Progenitor cell of endocrine pancreas (in vitro differentiated cells): ENCODE measurements around the gene TLE5. TPM values are rescaled to one million over a fixed set of nuclear protein-coding genes. Genes with fewer than 3 reads are reported as not detected.

Source experiments
- DNase-seq: peaks from one replicate; pipeline ENCODE4 v3.0.0; 2021; ENCODE audit warnings: low spot score; ENCODE audit not compliant: unreplicated experiment
- H3K27ac Mint-ChIP-seq: 2 replicates; pipeline ENCODE4 v1.8.0; 2021; ENCODE audit warnings: mild to moderate bottlenecking, moderate library complexity, mixed read lengths
- H3K27me3 Mint-ChIP-seq: 2 replicates; pipeline ENCODE4 v1.8.0; 2021; ENCODE audit warnings: mixed read lengths
- H3K36me3 Mint-ChIP-seq: 2 replicates; pipeline ENCODE4 v1.8.0; 2022; ENCODE audit warnings: mixed read lengths; ENCODE audit not compliant: insufficient read depth
- H3K4me1 Mint-ChIP-seq: 2 replicates; pipeline ENCODE4 v1.8.0; 2021; ENCODE audit warnings: low read depth, mixed read lengths
- H3K4me3 Mint-ChIP-seq: 2 replicates; pipeline ENCODE4 v1.8.0; 2021; ENCODE audit warnings: low read depth, mild to moderate bottlenecking, moderate library complexity, mixed read lengths
- H3K9me3 Mint-ChIP-seq: 2 replicates; pipeline ENCODE4 v1.8.0; 2021; ENCODE audit warnings: low read depth, mixed read lengths
- CTCF ChIP-seq: fragments of 200-600 bp; sonication (generic); IDR thresholded peaks from one replicate; pipeline ENCODE4 v1.5.0; 2021; ENCODE audit warnings: antibody characterized with exemption, mild to moderate bottlenecking; ENCODE audit not compliant: unreplicated experiment
- total RNA-seq: library from RNA; stranded (reverse); gene quantifications from 2 replicates; pipeline ENCODE4 v1.2.1, GENCODE V29; 2021

Gene TLE5
- total RNA-seq, 1 donor from 2014 or later, result 507 TPM

DNA sequence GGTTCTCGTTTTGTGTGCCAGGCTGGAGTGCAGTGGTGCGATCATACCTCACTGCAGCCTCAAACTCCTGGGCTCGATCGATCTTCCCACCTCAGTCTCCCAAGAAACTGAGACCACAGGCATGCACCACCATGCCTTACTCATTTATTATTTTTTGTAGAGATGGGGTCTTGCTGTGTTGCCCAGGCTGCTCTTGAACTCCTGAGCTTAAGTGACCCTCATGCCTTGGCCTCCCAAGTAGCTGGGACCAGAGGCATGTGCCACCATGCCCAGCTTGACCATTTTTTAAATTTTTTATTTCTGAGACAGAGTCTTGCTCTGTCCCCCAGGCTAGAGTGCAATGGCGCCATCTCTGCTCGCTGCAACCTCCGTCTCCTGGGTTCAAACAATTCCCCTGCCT, 21.7 kb upstream of the TLE5 start:
- Mint-ChIP-seq H3K27me3 (no peaks in the 10 kb centered on the region), H3K9me3 (no peaks in the 10 kb centered on the region), H3K36me3 (no peaks in the 10 kb centered on the region), H3K27ac (no peak overlapping the region), H3K4me3 (no peak overlapping the region), H3K4me1 (no peaks in the 10 kb centered on the region)
- no peak for TF ChIP-seq CTCF
- DNase-seq, result no peak

GRCh38 chr19:3082331-3082730, 20.0 kb upstream of the TLE5 start:
- no peaks in the 10 kb centered on the region for H3K27me3 Mint-ChIP-seq
- no peaks in the 10 kb centered on the region for H3K36me3 Mint-ChIP-seq

GRCh38 chr19:3080286-3080685, 18.0 kb upstream of the TLE5 start:
- Mint-ChIP-seq H3K36me3 (no peaks in the 10 kb centered on the region), H3K9me3 (no peaks in the 10 kb centered on the region), H3K4me3 (no peak overlapping the region), H3K27me3 (no peaks in the 10 kb centered on the region), H3K4me1 (no peaks in the 10 kb centered on the region), H3K27ac (no peak overlapping the region)
- TF ChIP-seq CTCF, result no peak
- no peak for DNase-seq

More at GRCh38 chr19:3082331-3082730, 20.0 kb upstream of the TLE5 start:
- Mint-ChIP-seq H3K4me3 (no peak overlapping the region), H3K9me3 (no peaks in the 10 kb centered on the region), H3K27ac (no peak overlapping the region), H3K4me1 (no peaks in the 10 kb centered on the region)
- DNase-seq, result no peak
- no peak for TF ChIP-seq CTCF

DNA sequence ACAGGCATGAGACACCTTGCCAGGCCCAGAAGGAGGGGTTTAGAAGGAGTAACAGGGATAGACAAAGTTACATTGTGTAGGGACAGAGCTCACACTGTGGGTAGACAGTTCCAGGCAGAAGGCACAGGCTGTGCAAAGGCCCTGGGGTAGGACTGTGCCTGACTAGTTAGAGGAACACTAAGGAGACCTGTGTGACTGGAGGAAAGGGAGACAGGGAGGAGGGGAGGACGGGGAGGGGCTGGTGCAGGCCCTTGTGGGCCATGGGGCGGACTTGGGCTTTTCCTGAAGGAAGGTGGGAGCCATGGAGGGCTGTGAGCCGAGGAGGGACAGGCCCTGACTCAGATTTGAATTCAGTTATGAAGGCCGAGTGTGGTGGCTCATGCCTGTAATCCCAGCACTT, 17.3 kb upstream of the TLE5 start:
- H3K4me3 Mint-ChIP-seq, result no peak overlapping the region
- no peak for TF ChIP-seq CTCF
- no peaks in the 10 kb centered on the region for H3K4me1 Mint-ChIP-seq
- no peak for DNase-seq
- H3K9me3 Mint-ChIP-seq, result no peaks in the 10 kb centered on the region
- no peaks in the 10 kb centered on the region for H3K27me3 Mint-ChIP-seq
- H3K27ac Mint-ChIP-seq, result no peak overlapping the region
- H3K36me3 Mint-ChIP-seq, result no peaks in the 10 kb centered on the region

DNA sequence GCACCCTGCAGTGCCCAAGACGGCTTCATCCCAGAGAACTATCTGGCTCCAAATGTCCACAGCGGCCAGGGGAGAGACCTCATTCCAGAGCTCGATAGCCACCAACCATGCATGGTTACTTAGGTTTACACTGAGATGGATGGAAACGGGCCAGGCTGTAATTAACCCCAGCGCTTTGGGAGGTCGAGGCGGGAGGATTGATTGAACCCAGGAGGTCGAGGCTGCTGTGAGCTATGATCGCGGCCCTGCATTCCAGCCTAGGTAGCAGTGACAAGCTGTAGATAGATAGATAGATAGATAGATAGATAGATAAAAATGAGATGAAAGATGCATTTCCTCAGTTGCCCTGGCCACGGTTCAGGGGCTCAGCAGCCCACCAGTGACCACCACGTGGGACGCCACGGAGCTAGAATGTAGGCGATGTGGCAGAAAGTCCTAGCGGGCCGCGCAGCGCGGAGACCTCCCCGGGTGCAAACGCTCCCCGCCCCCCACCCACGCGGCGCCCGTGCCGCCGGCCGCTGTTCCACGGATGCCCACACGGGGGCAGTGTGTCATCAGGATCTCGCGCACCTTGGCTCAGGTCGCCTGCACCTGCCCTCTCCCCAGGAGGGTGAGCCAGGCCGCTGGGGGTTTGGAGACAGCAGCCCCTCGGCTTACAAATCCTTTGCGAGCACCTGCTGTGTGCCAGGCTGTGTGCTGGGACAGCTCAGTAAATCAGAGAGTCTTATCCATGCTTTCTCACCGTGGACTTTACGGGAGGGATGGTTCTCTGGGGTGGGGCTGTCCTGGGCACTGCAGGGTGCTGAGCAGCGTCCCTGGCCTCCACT, 13.5 kb upstream of the TLE5 start:
- no peaks in the 10 kb centered on the region for H3K27me3 Mint-ChIP-seq
- H3K36me3 Mint-ChIP-seq, result no peaks in the 10 kb centered on the region
- peaks cover 3% of the 10 kb centered on the region for H3K4me1 Mint-ChIP-seq
- DNase-seq, result peak; percentile 73
- no peaks in the 10 kb centered on the region for H3K9me3 Mint-ChIP-seq
- no peak overlapping the region for H3K27ac Mint-ChIP-seq
- no peak overlapping the region for H3K4me3 Mint-ChIP-seq
- peak; percentile 85 for TF ChIP-seq CTCF
